HG02763 (cell line): ENCODE results near the gene DRAM1.

Experiments
- ATAC-seq: cut with Tn5 transposase; IDR thresholded peaks from one replicate; pipeline ENCODE4 v1.9.1; 2021; ENCODE audit warnings: mild to moderate bottlenecking, moderate library complexity; ENCODE audit not compliant: unreplicated experiment

Gene DRAM1

DNA sequence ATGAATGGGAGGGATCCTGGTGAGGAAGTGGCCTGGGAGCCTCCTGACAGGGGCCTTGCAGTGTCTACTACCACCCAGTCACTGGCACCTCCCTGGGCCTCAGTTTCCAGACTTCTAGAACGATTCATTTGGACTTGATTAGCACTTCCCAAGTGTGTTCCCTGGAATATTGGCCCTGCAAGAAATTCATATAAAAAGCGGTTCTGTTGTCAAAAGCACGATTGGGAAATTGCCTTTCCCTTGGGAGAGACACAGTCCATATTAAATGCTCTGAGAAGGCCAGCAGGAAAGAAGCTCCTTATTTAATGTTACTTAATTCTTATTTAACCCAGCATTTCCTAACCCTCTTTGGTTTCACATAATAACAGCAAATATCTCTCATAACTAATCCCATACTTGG, 61.9 kb downstream of the DRAM1 start:
- no peak for ATAC-seq

DNA sequence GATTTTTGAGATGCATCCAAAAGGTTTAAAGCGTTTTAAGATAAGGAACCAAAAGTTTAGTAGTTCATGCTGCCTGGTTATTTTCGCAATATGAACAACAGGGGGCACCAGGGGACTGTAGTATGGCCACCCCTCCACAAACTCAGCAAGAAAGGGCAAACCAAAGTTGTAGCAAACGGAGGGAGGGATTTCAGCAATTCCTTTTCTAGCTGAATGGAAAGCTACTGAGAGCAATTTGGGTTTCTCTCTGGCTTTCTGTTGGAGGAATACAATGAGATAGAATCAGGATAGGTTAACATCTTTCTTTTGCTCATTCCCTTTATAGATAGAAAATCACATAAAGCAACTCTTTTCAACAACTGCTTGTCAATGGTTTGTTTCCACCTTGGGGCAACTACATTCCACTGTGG, 62.5 kb downstream of the DRAM1 start:
- ATAC-seq: no peak

DNA sequence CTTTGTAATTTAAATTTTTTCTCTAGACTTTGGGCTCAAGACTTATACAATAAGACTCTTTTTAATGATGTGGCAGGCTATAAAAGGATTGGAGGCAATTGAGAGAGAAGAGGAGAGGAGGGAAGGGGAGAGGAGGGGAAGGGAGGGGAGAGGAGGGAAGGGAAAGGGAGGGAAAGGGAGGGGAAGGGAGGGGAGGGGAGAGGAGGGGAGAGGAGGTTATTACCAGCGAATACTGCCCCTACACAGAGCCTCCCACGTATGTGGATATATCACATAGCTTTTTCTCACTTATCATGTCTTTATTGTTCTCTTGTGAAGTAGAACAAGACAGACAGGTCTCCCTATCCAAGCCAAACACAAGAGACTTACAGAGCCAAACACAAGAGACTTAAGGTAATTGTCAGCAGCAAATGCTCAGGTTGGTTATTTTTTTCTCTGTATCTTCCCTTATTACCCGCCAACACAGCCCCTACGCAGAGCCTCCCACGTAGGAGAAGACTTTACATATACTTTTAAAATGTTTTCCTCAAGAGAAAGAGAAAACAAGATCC, 63.1 kb downstream of the DRAM1 start:
- no peak for ATAC-seq

DNA sequence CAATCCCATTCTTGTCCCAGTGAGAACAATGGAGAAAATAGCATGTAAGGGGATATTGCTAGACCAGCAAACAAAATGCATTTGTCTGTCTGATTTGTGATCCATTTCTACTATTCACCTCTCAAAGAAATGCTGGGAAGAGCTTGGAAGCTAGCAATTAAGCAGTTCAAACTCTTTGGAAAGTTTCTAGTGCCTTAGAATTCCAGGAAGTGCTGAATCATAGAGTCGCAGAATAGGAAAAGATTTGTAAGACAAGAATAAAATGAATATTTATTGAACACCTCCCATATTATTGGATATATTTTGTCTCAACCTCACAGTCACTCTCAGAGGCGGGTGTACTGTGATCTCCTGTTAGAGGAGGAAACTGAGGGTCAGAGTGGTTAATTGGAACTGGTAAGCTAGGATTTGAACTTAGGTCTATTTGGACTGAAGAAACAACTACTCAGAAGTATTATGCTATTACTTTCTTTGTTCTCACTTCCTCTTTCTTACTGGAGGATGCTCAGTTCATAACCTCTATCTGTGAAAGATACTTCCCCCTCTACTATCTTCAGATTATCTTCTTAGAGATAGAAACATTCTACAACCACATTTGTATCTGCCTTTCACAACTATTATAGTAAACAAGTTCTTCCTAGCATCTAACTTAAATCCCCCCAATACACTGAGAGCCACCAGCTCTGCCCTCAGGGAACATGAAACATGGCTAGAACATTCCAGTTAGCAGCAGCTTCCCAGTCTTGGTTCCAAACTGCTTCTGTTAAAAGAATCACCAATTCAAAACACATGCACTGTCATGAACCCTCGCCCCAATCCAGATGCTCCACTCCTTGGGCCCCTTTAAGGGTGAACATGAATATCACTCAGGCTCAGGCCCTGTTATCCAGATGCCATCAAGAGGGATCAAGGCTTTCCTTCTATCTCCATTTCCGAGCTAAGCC, 64.2 kb downstream of the DRAM1 start:
- ATAC-seq: peak; percentile 67

DNA sequence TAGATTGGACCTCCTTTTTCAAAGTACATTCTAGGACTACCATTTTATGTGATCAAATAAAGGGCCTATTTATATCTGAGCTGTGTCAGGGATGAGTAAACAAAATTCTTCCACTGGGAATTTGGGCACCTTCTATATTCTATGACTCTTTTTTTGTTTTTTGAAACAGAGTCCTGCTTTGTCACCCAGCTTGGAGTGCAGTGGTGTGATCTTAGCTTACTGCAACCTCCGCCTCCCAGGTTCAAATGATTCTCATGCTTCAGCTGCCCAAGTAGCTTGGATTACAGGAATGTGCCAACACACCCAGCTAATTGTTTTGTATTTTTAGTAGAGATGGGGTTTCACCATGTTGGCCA, 64.8 kb downstream of the DRAM1 start:
- ATAC-seq: no peak

DNA sequence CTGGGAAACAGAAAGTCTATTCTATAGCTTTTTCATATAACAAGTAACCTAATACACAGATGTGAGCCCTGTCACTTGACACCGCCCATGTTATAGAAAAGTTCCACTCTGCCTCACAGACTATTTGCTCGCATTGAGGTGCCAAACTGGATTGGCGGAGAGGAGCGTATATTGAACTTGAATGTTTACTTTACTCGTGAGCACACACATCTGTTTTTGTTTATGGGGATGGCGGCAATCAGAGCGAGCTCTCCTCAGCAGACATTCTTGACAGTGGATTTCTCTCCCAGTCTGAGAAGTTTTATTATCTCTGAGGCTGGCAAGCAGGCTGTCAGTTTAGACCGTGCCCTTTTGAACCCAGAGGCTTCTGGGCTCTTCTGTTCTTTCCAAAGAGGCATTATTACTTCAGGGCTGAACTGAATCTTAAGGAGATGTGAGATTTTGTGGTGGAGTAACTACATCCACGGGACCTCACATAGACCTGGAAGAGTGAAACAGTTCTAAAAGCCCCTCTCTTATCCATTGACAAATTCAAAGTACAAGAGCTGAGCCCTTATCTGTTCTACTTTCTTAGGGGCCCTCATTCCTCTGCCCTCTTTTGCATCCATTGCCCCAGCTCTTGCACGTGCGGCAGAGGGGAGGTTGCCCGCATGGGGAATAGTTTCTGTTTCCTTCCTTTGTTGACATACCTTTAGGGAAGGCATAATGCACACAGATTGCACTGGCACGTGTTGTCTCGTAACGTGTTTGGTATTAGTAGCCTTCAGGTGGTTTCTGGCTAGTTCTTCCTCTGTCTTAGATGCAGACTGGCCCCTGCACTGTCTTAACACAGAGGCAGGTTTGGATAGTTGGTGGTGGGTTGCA, 68.2 kb downstream of the DRAM1 start:
- no peak for ATAC-seq

DNA sequence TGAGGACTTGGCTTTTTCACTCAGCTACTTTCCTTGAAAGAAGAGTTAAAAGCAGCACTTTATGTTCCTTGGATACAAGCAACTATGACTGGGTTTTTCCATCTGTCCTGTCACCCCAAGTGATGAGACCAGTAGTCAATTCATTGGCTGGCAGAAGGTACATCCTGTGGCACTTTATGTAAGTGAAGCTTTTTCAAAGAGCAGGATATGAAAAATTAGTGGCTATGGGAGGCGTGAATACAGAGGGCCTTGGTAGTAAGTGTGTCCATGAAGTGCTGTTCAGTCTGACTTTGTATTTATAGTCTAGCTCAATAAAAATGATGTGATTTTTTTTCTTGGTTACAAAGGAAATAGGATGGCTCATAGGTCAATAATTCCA, 68.8 kb downstream of the DRAM1 start:
- no peak for ATAC-seq

DNA sequence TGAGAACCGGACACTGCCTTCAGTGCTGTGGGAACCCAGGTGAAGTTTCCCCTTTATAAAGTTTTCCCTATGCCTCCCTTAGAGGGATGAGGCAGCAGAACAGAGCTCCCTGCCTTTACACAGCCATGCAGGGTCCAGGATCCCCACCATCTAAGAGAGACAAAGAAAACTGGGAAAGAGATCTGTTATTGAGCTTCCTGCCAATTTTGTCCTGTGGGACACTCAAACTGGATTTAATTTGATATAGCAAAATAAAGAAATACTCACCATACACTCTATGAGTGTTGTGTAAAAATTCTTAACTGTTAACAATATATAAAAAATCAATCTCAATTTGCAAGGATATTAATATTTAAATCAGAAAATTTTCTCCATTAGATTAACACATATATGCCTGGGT, 69.9 kb downstream of the DRAM1 start:
- no peak for ATAC-seq

DNA sequence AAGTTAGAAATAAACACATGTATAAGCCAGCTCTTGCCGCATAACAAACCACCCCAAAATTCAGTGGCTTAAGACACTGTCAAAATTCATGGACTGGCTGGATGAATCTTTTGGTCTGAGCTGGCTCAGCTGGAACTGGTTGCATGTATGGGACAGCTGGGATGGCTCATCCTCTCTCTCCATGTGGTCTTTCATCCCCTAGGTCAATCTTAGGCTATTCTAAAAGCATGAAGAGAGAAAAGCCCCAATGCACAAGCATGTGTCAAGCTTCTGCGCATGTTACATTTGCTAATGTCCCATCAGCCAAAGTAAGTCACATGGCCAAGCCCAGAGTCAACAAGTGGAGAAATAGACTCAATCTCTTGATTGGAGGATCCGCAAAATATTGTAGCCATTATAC, 71.0 kb downstream of the DRAM1 start:
- ATAC-seq: no peak

DNA sequence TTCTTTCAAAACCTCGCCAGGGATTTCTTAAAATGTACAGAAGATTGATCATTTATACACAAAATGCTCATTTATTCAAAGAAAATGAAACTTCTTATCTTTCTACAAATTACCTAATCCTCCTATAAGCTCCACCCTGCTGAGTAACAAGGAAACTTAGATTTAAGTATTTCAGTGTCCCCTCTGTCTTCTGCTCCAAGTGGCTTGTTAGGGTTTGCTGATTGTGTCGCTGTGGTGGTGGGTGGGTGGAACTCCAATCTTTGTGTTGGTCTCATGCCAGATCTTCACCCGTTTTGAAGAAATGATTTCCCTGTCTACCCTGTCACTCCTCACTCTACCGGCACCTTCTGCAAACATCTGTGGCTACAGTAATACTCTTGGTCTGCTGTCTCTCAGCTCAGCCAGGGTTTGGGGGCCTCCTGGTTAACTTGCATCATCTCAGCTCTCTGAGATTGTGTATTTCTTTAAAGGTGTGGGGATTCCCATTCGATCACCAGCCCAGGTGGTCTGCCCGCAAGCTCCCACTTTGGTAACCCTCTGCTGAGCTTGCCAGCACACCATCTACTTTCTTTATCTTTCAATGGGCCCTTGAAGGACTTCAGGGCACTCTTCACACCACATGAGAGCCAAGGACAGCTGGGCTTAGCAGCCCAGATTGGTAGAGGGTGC, 73.8 kb downstream of the DRAM1 start:
- ATAC-seq: no peak

DNA sequence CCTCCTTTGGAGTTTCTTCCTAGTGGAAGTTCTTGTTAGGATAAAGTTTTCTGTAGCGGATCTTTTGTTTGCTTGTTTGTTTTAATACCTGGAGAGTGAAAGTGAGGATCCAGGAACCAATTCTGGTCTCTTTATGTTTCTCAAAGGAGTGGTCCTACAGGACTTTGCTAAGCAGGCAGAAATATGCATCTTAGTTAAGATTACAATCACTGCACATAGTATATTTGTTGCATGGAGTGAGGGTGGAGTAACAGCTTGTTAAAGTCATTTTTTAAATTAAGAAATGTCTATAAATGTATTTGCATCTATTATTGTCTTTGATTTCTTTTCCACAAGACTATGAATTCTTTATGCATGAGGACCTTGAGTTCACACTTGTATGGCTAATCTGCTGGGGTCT, 76.7 kb downstream of the DRAM1 start:
- ATAC-seq: no peak

DNA sequence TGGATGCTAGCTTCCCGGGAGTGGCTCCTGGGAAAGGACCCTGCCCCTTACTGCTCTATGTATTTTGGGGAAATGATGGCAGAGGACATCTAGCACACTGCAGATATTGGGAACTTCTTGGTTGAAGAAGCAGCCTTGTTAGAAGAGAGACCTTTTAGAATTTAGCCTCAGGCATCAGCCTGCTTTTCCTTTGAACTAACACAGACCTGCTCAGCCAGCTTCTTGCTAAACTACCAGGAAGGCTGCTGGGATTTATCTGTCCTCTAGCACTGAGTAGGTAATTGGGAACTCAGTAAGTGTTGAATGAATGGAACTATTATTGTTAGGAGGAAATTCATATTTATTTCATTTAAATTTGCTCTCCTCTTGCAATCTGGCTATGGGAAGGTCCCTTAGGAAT, 77.3 kb downstream of the DRAM1 start:
- ATAC-seq: no peak

DNA sequence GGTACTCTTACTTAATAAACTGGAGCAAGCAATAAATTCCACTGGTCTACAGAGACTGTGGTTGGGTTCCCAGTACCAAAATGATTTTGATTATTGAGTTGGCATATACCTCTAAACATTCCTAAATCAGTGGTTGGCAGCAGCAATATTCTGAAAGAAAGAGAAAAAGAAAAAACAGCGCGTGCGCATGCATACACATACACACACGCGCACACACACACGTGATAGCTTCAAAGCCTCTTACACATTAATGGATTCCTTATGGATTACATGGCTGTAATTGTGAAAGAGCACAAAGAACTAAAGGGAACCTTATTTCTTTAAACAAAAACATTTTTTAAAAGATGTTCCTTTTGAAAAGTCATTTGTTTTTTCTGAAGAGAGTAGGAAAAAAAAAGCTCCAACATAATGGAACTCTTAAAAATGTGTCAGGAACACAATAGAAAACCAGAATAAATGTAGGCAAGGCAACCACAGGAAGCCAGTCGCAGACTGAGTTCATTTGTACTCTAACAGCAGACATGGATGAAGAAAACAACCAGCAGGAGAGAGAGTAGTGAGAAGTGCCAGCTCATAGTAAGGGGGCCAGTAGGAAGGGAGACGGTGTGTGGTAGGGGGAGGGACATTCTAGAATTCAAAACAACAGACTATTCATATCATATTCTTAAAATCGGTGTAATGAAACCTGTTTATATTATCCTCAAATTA, 80.0 kb downstream of the DRAM1 start:
- ATAC-seq: no peak

DNA sequence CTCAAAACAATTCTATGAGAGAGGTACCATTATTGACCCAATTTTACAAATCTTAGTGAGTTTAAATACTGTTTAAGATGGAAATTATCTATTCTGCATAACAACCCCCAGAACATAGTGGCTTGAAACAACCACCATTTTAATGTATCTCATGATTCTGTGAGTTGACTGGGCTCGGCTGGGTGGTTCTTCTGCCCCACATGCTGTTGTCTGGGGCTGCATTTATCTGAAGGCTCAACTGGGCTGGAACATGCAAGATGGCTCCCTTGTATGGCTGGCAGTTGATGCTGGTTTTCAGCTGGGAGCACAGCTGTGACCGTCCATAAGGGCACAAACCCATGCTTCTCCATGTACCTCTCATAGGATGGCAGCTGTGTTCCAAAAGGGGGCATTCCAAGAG, 82.2 kb downstream of the DRAM1 start:
- ATAC-seq: no peak

DNA sequence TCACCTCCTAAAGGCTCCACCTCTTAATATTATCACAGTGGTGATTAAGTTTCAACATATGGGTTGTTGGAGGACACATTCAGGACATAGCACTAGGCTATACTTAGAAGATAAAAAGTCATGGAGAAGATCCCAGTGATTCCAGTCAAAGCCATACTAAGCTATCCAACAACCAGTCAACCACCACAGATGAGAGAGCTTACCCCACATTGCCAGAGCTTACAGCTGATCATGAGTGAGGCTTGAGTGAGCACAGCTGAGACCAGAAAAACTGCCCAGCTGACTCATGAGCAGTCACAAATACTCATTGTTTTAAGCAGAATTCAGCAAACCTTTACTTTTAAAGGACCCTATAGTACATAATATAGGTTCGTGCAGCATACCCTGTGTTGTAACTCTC, 85.1 kb downstream of the DRAM1 start:
- no peak for ATAC-seq

DNA sequence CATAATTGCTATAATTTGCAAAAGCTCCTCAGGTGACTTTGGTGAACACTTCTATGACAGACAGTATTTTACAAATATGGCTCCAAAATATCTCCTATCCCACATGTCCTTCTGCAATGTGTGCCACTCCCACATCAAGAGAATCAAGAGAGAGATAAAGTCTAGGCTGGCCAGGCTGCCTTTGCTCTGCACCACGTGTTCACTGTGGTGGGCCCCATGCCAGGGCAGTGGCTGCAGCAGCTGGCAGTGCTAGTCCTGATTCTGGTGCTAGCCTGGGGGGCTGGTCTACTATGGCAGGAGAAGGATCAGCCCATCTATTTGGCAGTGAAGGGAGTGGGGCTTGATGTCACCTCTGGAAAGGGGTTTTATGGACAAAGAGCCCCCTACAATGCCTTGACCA, 86.3 kb downstream of the DRAM1 start:
- no peak for ATAC-seq

DNA sequence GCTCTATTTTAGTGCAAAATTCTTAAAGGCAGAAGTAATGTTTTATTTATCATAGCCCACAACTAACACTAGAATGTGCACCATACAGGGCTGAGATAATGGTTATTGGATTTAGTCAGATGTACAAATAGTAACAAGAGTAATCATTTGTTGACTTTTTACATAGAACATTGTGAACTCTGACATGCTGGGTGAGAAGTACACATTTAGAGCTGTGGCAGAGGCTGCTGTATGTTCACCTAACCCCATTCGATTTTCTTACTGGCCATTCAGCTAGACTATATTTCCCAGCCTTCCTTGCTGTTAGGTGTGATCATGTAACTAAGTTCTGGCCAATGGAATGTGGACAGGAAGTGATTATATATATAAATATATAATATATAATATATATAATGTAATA, 89.1 kb downstream of the DRAM1 start:
- no peak for ATAC-seq

DNA sequence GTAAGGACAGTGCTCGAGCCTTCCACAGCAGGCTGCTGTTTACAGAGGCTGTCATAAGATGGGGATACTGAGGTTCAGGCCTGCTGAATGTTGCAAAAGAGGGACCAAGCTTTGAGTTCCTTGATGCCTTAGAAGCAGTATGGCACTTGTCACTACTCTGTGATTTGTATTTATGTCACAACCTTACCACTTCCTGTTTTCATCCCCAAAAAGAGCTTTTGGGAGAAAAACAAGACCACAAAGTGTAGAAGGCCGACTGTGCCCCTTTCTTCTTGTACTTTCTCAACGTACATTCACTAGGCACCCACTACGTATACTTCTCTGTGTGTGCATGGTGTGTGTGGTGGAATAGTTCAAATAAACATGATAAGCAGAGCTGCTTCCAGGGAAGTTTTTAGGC, 90.1 kb downstream of the DRAM1 start:
- no peak for ATAC-seq

DNA sequence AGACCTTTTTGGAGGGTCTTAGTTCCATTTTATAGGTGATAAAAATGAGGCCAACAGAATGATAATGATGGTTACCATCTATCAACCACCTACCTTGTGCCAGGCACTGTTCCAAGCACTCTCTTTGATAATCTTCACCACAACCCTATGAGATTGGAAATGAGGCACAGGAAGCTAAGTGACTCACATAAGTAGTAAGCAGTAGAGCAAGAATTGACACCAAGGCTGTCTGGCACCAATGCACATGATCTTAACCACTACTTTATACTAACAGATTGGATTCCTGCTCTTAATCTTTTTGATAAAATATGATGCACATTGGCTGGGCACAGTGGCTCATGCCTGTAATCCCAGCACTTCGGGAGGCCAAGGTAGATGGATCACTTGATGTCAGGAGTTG, 91.4 kb downstream of the DRAM1 start:
- ATAC-seq: no peak
